HG03432 (cell line): ENCODE measurements around the gene TNNC1.

Experiments used
- ATAC-seq: cut with Tn5 transposase; IDR thresholded peaks from one replicate; pipeline ENCODE4 v1.9.1; 2021; ENCODE audit warnings: mild to moderate bottlenecking, moderate library complexity; ENCODE audit not compliant: unreplicated experiment

The TNNC1 gene

DNA sequence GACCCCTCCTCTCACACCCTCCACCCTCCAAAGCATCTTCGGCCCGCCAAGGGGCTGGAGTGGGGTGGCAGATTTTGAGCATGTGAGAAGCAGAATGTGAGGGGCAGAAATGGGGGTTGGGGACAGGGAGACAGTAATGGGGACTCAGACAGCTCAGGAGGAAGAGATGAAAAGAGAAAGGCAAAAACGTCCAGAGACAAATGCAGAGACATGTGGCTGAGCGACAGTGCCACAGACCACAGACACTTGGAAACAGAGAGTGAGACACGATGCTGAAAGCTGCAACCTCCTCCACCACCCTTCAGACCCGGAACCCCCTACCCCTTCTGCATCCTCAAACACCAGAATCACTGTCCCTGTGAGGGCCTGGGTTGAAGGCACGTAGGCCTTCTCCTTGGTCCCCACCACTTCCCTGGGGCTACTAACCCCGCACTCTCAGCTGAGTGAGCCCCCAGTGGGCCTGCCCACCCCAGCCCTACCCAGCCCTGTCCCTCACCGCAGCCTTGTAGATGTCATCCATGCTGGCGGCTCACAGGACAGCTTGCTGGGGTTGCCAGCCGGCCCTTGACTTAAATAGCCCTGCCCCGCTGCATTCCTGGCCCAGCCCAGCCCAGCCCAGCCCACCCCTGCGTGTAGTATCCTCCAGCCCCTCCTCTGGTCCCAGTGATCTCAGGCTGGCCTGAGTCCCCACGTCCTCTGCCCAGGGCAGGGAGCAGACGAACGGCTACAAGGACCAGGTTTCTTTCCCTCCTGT is at the start of gene TNNC1:
Gene TNNC1, minus strand, starts transcription at position 546 of the 754 bp plus-strand sequence. Its CDS starts 26 bp downstream, at position 520.
- no peak for ATAC-seq

DNA sequence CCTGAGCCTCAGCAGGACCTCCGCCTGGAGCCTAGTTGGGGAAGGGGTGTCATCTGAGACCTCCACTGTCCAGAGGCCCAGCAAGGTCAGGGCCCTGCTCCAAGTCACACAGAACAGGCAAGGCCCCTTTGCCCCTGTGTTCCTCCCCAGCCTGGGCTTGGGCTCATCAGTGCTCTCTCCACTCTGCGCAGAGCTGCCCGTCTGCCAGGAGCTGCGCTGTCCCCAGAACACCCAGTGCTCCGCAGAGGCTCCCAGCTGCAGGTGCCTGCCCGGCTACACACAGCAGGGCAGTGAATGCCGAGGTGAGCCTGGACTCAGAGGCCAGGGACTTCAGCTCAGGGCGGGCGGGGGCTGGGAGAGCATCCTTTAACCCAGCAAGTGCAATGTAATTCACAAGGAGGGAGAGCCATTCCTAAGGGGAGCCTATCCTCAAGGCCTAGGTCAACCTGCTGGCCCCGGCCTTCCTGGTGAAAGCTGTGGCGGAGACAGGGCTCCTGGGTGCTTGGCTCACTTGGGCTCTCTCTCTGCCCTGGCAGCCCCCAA is 49.0 kb upstream of the TNNC1 start:
- no peak for ATAC-seq

DNA sequence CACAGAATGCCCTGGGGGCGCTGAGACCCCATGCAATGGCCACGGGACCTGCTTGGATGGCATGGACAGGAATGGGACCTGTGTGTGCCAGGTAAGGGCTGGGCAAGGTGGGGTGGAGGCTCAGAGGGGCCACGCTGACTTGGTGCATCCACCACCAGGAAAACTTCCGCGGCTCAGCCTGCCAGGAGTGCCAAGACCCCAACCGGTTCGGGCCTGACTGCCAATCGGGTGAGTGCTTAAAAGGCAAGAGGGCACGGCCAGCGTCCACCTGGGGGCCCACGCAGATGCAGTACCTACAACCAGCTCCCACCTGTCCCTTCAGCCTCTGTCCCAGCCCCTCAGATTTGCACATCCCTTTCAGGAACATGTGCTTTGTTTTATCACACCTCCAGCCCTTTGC is 48.2 kb upstream of the TNNC1 start:
- no peak for ATAC-seq

DNA sequence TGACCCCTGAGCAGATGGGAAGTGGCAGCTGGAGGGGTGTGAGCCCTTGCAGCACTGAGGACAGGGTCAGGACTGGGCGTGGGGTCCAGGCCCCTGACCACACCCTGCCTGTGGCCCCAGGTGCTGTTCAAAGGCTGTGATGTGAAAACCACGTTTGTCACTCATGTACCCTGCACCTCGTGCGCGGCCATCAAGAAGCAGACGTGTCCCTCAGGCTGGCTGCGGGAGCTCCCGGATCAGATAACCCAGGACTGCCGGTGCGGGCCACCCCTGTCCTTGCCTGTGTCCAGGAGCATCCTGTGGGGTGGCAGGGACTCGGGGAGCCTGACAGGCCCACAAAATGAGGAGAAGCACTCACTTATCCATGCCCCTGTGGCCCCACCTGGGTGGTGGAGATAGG is 47.2 kb upstream of the TNNC1 start:
- no peak for ATAC-seq

DNA sequence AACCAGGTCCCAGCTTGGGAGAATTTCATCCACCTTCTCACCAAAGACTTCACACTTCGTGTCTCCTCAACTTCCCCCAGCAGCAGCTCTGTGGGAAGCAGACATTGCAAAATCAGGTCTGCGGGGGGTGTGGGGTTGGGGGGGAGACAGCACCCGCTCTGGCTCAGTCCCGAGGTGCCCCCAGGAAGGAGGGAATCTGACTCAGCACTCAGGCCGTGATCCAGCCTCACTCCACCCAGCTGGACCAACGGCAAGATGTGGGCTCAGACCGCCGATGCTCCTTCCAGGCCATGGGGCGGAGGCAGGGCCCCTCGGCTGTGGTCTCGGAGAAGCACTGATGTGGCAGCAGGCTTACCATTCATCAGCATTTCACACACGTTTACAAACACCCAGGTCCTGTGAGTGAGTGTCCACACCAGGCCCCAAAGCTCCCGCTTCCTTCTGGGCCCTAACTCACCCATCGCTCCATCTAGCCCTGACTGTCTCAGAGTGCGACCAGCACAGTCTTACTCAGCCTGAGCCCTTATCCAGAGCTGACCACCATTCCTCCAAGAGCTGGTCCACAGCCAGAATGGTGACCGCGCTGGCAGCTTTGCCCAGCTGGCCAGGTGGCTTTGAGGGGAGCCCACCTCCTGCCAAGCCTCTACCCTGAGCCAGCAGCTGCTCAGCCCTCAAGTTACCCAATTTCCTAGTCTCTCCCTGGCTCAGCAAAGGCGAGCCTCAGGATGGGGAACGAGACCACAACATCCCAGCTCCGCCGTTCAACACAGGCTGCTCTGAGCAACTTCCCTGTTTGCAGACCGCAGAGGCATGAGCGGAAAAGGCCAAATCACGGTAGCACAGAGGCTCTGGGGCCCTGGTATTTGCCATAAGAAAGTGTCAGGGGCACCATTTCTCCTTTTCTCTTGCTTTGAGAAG is 44.6 kb upstream of the TNNC1 start:
- ATAC-seq = no peak

DNA sequence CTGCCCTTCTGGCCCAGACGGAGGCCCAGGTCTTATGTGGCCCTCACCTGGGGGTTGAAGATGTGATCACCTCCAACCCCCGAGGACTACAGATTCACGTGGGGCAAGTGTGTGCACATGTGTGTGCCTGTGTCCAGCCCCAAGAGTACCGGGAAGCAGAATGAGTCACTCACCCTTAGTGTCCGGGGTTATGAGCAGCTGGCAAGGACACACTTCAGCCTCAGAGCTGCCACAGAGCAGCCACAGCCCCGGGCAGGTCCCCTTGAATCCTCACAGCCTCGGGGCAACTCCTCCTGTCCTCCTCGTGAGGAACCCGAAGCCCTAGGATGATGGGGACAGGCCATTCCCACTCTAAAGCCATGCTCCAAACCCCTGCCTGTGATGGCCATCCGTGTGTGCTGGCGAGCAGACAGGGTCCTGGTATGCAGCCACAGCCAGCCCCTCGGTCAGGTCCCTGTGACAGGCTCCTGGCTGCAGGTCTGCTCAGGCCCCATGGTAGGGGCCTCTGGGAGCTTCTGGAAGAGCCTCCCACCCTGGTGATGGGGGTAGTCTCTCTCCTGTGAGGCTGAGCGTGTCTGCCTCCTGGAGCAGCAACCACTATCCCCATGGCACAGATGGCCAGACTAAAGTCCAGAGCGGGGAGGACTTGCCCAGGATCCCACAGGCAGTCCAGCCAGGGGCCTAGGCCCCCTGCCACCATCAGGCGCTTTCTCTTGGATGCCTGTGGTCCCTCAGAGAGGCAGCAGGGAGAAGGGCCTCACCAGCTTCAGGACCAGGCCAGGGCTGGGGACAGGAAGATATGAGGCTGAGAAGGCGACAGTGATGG is 42.1 kb upstream of the TNNC1 start:
- ATAC-seq = no peak

DNA sequence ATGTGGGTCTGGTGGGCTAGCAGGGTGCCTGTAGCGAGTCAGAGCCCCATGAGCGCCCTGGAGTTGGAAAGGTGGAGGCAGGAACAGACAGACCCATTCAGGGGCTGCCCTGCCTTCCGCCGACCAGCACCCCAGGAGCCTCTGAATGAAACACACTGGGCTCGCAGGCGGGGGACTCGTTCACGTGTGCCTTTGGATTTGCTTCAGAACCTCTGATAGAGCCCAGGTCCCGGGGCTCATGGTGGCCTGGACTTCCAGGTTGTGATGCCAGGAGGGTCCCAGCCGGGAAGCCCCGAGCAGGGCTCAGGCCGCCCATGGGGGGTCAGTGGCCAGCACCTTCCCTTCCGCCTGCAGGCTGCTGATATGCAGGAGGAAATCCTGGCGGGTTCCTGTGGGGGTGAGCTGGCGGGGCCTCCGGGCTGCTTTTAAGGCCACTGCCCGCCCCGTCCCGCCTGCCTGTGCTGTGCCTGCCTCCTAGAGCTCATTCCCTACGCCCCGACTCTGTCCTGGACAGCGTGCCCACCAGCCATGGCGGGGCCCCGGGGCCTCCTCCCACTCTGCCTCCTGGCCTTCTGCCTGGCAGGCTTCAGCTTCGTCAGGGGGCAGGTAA is 41.1 kb upstream of the TNNC1 start, which contains the start of gene STAB1:
Gene STAB1, plus strand, starts transcription at position 453 of the 610 bp plus-strand sequence. Its CDS starts 76 bp downstream, at position 529.
- ATAC-seq = no peak

DNA sequence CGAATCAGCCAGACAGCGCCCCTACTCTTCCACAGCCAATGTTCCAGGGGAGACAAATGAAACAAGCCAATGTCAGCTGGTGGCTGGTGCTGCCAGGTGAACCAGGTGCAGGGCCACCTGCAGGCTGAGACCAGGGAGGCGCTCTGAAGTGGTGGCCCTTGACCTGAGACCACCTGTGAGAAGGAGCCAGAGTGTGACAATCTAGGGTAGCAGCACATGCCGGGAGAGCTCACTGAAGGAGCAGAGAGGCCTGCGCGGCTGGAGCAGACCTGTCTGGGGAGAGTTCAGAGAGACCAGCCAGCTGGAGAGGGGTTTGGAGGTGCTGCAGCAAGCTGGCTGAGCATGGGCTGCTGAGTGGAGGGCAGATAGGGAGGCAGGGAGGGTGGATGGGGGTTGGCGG is 40.6 kb upstream of the TNNC1 start:
- no peak for ATAC-seq

DNA sequence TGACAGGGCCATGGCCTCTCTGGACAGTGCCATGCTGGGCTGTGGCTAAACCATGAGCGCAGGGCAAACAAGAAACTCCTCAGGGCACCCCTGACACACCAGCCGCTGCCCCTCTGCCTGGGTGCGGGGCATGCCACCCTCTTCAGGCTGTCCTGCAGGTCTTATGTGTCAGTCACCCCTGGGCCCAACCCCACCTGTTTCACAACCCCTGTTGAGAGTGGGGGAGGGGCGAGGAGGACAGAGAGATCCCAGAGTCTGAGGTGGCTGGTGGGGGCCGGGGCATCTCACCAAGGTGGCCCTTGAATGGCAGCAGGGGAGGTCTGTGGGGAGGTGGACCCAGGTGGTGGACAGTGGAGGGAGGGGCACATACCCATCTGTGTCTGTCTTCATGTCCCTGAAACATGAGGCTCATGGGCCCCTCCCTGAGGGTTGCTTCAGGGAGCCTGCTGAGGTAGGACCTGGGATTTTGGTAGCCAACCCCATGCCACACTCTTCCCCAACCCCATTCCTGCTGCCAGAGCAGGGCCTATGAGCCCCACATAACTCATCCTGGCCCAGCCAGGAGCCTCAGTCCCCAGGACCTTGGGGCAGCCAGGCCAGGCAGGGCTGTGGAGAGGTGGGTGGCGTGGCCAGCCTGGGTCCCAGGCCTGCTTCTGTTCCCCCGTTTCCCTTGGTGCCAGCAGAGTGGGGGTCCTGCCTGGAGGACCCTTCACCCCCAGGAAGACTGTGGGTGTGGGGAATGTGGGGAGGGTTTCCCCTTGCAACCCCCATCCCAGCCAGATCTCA is 39.6 kb upstream of the TNNC1 start:
- no peak for ATAC-seq

DNA sequence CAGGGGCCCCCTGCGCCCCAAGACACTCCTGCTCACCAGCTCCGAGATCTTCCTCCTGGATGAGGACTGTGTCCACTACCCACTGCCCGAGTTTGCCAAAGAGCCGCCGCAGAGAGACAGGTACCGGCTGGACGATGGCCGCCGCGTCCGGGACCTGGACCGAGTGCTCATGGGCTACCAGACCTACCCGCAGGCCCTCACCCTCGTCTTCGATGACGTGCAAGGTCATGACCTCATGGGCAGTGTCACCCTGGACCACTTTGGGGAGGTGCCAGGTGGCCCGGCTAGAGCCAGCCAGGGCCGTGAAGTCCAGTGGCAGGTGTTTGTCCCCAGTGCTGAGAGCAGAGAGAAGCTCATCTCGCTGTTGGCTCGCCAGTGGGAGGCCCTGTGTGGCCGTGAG is 38.2 kb upstream of the TNNC1 start:
- no peak for ATAC-seq

DNA sequence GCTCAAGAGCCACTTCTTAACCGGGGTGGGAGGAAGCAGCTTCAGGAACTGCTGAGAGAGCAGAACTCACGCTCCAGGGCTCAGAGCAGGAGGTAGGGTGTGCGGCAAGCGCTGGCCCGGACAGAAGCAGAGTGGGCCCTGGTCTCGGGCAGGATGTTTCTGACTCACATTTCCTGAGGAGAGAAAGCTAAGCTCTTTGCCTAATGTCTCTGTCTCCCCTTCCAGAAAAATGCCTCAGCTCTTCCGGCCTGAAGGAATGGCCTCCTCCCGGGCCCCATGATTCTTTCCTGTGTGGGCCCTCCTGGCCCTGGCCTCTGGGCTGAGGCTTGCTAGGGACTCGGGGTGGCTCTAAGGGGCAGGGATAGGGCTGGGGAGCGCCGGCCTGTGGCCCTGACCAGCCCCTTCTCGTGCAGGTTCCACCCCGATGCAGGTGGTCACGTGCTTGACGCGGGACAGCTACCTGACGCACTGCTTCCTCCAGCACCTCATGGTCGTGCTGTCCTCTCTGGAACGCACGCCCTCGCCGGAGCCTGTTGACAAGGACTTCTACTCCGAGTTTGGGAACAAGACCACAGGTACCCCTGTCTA is 37.2 kb upstream of the TNNC1 start:
- no peak for ATAC-seq

DNA sequence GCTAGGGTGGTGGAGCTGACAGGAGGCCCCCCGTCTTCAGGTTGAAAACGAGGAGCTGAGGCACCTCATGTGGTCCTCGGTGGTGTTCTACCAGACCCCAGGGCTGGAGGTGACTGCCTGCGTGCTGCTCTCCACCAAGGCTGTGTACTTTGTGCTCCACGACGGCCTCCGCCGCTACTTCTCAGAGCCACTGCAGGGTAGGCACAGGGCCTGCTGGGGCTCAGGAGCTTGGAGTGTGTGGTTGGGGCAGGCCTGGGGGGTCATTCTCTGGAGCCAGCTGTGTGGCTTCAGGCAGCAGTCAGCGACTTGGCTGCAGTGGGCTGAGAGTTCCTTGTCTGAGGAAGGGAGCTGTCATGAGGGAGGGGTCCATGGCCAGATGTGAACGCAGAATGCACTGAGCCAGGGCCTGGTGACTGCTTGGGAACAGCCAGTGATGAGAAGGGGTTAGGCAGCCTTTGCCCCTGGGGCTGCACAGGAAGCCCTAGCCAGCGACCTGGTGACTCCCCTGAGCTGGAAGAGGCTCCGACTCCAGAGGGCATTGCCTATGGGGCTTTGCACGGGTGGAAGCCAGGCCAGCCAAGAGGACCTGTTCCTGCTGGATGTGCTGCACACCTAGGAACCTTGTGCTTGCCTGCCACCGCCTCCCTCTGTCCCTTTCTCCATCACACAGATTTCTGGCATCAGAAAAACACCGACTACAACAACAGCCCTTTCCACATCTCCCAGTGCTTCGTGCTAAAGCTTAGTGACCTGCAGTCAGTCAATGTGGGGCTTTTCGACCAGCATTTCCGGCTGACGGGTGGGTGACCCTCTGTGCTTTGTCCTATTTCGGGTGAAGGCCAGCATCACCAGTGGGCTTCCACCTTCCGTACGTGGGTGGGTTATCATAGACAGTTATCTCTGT is 36.4 kb upstream of the TNNC1 start:
- no peak for ATAC-seq

DNA sequence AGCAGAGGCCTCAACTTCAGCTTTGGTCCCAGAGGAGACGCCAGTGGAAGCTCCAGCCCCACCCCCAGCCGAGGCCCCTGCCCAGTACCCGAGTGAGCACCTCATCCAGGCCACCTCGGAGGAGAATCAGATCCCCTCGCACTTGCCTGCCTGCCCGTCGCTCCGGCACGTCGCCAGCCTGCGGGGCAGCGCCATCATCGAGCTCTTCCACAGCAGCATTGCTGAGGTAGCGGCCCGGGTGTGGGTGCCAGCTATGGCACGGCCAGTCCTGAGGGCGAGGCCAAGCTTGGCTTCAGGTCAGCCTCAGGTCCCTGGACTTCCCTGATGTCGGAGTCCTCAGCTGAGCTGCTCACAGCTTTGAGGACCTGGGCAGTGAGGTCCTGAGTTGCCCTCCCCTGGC is 35.6 kb upstream of the TNNC1 start:
- no peak for ATAC-seq

DNA sequence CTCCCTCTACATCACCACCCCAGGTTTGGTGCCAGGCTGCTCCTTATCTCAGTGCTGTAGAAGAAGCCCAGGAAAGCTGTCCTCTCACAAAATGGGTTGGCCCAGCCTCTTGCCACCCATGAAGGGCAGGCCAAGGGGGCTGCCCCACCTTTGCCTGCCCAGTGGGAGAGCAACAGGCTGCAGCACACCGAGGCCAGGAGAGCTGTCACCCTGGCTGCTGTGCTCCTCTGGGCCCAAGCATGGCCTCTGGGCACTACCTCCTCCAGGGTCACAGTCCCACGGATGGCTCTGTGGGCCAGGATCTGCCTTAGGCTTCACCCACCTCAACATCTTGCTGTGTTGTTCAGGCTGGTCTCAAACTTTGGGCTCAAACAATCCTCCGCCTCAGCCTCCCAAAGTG is 34.9 kb upstream of the TNNC1 start:
- ATAC-seq = no peak

DNA sequence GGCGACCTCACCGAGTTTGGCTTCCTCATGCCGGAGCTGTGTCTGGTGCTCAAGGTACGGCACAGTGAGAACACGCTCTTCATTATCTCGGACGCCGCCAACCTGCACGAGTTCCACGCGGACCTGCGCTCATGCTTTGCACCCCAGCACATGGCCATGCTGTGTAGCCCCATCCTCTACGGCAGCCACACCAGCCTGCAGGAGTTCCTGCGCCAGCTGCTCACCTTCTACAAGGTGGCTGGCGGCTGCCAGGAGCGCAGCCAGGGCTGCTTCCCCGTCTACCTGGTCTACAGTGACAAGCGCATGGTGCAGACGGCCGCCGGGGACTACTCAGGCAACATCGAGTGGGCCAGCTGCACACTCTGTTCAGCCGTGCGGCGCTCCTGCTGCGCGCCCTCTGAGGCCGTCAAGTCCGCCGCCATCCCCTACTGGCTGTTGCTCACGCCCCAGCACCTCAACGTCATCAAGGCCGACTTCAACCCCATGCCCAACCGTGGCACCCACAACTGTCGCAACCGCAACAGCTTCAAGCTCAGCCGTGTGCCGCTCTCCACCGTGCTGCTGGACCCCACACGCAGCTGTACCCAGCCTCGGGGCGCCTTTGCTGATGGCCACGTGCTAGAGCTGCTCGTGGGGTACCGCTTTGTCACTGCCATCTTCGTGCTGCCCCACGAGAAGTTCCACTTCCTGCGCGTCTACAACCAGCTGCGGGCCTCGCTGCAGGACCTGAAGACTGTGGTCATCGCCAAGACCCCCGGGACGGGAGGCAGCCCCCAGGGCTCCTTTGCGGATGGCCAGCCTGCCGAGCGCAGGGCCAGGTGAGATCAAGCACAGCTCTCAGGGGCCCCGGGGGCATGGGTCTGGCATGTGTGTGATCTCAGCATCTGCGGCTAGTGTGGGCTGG is 34.2 kb upstream of the TNNC1 start:
- no peak for ATAC-seq

DNA sequence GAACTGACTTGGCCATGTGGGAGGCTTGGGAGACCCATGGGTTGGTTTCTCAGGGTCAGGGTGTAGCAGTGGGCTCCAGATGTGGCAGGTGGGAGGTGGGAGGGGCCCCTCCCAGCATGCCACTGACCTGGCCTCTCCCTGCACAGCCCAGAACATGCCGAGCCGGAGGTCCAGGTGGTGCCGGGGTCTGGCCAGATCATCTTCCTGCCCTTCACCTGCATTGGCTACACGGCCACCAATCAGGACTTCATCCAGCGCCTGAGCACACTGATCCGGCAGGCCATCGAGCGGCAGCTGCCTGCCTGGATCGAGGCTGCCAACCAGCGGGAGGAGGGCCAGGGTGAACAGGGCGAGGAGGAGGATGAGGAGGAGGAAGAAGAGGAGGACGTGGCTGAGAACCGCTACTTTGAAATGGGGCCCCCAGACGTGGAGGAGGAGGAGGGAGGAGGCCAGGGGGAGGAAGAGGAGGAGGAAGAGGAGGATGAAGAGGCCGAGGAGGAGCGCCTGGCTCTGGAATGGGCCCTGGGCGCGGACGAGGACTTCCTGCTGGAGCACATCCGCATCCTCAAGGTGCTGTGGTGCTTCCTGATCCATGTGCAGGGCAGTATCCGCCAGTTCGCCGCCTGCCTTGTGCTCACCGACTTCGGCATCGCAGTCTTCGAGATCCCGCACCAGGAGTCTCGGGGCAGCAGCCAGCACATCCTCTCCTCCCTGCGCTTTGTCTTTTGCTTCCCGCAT is 33.4 kb upstream of the TNNC1 start:
- ATAC-seq = no peak
